Muscle layer of duodenum (tissue), 2 donors: ENCODE results near the gene PKD1L1.

Source experiments
- H3K27ac ChIP-seq: one replicate; pipeline ENCODE4 v1.7.0; 2013; ENCODE audit warnings: mild to moderate bottlenecking, low read length
- H3K27me3 ChIP-seq: one replicate; pipeline ENCODE4 v1.7.0; 2013; ENCODE audit warnings: low read depth, mild to moderate bottlenecking, control low read depth, low read length
- H3K36me3 ChIP-seq, 2 donors: one replicate each; pipeline ENCODE4 v1.7.0; 2013; ENCODE audit warnings: low read length in 2 of 2, control low read depth in 1 of 2, mild to moderate bottlenecking in 1 of 2; ENCODE audit not compliant: insufficient read depth in 2 of 2, control insufficient read depth in 1 of 2
- H3K4me1 ChIP-seq, 2 donors: one replicate each; pipeline ENCODE4 v1.7.0; 2013; ENCODE audit warnings: low read length in 2 of 2, mild to moderate bottlenecking in 2 of 2, control low read depth in 1 of 2, moderate library complexity in 1 of 2; ENCODE audit not compliant: insufficient read depth in 2 of 2, control insufficient read depth in 1 of 2
- H3K4me3 ChIP-seq, 2 donors: one replicate each; pipeline ENCODE4 v1.7.0; 2013; ENCODE audit warnings: low read length in 2 of 2, low read depth in 1 of 2, mild to moderate bottlenecking in 1 of 2
- H3K9me3 ChIP-seq, 2 donors: one replicate each; pipeline ENCODE4 v1.7.0; 2013; ENCODE audit warnings: low read length in 2 of 2, control low read depth in 1 of 2, mild to moderate bottlenecking in 1 of 2; ENCODE audit not compliant: control insufficient read depth in 1 of 2
- donor health status: healthy.

PKD1L1 gene

GRCh38 chr7:47737601-47738000 is 210.7 kb downstream of the PKD1L1 start:
- Histone ChIP-seq H3K27me3 (no peaks in the 10 kb centered on the region), H3K36me3 (no peaks in the 10 kb centered on the region), H3K4me3 (no peak overlapping the region), H3K4me1 (no peaks in the 10 kb centered on the region), H3K27ac (no peak overlapping the region), H3K9me3 (no peaks in the 10 kb centered on the region)

- Histone ChIP-seq H3K36me3 (no peaks in the 10 kb centered on the region), H3K9me3 (no peaks in the 10 kb centered on the region), H3K4me1 (no peaks in the 10 kb centered on the region), H3K4me3 (no peak overlapping the region), H3K27ac (no peak overlapping the region), H3K27me3 (no peaks in the 10 kb centered on the region)
Observed at GRCh38 chr7:47735431-47736345, 212.6 kb downstream of the PKD1L1 start.

- H3K4me3 ChIP-seq: no peak overlapping the region
- H3K27ac ChIP-seq: no peak overlapping the region
- no peaks in the 10 kb centered on the region for H3K27me3 ChIP-seq
- no peaks in the 10 kb centered on the region for H3K4me1 ChIP-seq
- no peaks in the 10 kb centered on the region for H3K36me3 ChIP-seq
- H3K9me3 ChIP-seq: no peaks in the 10 kb centered on the region
Observed at GRCh38 chr7:47734949-47735291, 213.3 kb downstream of the PKD1L1 start.

- H3K36me3 ChIP-seq: no peaks in the 10 kb centered on the region
- H3K9me3 ChIP-seq: no peaks in the 10 kb centered on the region
- no peak overlapping the region for H3K4me3 ChIP-seq
- H3K27me3 ChIP-seq: no peaks in the 10 kb centered on the region
- H3K27ac ChIP-seq: no peak overlapping the region
- H3K4me1 ChIP-seq: no peaks in the 10 kb centered on the region
Observed at GRCh38 chr7:47734287-47734948, 213.8 kb downstream of the PKD1L1 start.

GRCh38 chr7:47730142-47730541 is 218.1 kb downstream of the PKD1L1 start:
- no peaks in the 10 kb centered on the region for H3K36me3 ChIP-seq
- no peak overlapping the region for H3K4me3 ChIP-seq
- H3K27me3 ChIP-seq: no peaks in the 10 kb centered on the region
- no peaks in the 10 kb centered on the region for H3K9me3 ChIP-seq
- H3K27ac ChIP-seq: no peak overlapping the region
- no peaks in the 10 kb centered on the region for H3K4me1 ChIP-seq

- Histone ChIP-seq H3K4me1 (no peaks in the 10 kb centered on the region), H3K9me3 (no peaks in the 10 kb centered on the region), H3K4me3 (no peak overlapping the region), H3K36me3 (no peaks in the 10 kb centered on the region), H3K27me3 (no peaks in the 10 kb centered on the region), H3K27ac (no peak overlapping the region)
Observed at GRCh38 chr7:47726047-47726726, 222.1 kb downstream of the PKD1L1 start.

GRCh38 chr7:47725031-47725780 is 223.1 kb downstream of the PKD1L1 start:
- no peaks in the 10 kb centered on the region for H3K36me3 ChIP-seq
- H3K27ac ChIP-seq: no peak overlapping the region
- H3K27me3 ChIP-seq: no peaks in the 10 kb centered on the region
- peaks cover 0 to 7% of the 10 kb centered on the region in 2 donors for H3K4me1 ChIP-seq
- no peaks in the 10 kb centered on the region for H3K9me3 ChIP-seq
- no peak overlapping the region for H3K4me3 ChIP-seq
